ENCODE data around the gene LEKR1.

Gene LEKR1

DNA sequence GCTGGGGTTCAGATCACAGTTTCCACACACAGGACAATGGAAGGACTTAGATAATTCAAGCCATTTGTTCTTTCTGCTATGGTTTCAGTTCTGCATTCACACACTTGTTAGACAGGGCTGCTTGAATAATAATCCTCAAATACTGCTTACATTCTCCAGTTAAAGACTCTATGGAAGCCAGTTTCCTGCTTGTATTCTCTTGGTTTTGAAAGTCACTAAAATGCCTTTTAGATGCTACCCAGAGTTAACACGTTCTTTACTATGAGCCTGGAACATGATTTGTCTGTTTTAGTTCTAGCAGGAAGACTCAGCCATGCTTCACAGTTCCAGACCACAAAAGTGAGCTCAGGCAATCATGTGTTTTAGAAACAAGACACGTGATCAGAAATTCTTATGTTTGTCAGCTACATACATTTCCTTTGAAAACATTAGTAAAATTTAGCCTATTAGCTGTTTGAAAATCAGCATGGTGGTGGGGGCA is 152.4 kb downstream of the LEKR1 start:
- DNase-seq (ENCODE audit: low spot score), result no peak

- no peak for DNase-seq (ENCODE audit: low spot score)
Observed at GRCh38 chr3:156981005-156981404, 154.9 kb downstream of the LEKR1 start.

DNA sequence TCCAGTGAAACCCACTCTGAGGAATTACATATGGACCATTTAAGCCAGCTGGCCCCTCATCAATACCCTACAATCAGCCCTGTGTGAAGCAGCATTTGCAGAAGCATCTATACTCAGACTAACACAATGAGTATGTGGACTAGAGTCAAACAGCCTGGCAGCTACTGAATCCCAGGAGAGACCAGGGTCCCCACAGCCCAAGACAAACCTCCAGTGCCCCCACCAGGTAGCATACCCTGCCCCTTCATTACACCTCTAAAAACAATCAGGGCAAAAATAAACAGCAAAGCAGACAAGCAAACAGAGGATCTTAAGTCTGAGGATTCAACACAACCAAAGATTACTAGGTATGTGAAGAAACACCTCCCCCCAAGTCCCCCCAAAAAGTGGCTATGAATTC is 157.4 kb downstream of the LEKR1 start:
- no peak for DNase-seq (ENCODE audit: low spot score)

- DNase-seq (ENCODE audit: low spot score), result no peak
Observed at GRCh38 chr3:156985711-156986110, 159.6 kb downstream of the LEKR1 start.

DNA sequence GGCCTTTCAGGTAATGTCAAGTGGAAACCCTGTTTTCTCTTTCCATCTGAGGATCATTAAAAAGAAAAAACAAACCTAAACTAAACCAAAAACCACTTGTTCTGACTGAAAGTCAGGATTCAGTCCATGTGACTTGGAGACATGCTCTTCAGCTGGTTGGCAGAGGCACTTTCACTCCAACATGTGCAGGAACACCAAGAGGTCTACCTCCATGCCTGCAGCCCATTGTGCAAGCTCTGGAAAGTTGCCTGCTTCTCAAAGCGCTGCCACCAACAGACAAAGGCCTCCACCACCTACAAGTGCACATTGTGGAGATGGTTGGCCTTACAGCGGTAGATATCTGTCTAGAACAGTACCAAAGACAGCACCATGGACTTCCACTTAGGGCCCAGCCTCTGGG is 161.8 kb downstream of the LEKR1 start:
- DNase-seq (ENCODE audit: low spot score), result no peak

DNA sequence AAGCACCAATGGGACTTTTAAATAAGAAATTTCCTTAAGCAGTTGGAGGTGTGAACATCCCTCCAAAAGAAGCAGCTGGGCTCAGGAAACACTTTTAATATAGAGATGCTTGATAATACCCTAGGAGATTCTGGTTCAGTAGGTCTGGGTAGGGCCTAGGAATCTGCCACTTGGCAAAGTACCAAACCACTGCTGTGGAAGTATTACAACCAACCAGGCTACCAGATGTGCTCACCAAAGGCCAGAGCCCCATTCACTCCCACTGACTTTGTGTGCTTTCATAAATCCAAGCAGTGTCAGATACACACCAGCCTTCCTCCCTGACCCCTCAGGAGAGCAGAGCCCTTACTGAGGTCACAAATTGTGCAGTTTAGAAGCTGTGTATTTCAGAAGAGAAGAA is 171.2 kb downstream of the LEKR1 start:
- DNase-seq (ENCODE audit: low spot score), result no peak

DNA sequence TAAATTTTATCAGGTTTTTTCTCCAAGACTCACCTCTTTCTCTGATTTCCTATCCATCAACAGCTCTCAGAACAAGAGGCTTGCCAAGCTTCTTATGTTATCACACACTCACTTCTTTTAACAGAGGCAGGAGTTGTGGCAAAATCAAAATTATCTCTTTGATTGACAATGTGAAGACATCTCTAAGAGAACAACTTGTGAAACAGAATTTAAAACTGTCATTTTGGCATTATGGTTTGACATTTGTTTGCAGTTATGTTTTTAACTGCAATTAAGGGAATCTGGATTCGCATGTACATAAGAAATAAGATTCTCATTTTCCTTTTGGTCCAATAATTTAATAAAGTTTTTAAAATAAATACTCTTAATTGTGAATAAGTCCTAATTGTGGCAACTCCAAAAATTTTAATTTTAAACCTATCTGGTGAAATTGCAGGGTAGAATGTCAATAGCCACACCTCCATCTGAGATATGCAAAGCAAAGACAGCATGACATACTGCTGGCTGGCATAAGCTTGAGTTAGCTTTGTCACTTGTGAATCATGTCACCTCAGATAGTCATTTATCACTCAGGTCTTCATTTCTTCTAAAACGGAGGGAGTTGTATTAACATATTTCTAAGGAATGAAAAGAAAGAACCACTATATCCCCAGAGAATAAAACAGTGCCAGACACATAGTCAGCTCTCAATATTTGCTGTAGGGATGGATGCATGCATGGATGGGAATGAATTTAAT is 175.2 kb downstream of the LEKR1 start:
- DNase-seq (ENCODE audit: low spot score), result no peak

- no peak for DNase-seq (ENCODE audit: low spot score)
Observed at GRCh38 chr3:157021679-157022078, 195.5 kb downstream of the LEKR1 start.

GRCh38 chr3:157023226-157023625 is 197.1 kb downstream of the LEKR1 start:
- DNase-seq (ENCODE audit: low spot score), result no peak

GRCh38 chr3:157026091-157026490 is 199.9 kb downstream of the LEKR1 start:
- DNase-seq (ENCODE audit: low spot score), result no peak

DNA sequence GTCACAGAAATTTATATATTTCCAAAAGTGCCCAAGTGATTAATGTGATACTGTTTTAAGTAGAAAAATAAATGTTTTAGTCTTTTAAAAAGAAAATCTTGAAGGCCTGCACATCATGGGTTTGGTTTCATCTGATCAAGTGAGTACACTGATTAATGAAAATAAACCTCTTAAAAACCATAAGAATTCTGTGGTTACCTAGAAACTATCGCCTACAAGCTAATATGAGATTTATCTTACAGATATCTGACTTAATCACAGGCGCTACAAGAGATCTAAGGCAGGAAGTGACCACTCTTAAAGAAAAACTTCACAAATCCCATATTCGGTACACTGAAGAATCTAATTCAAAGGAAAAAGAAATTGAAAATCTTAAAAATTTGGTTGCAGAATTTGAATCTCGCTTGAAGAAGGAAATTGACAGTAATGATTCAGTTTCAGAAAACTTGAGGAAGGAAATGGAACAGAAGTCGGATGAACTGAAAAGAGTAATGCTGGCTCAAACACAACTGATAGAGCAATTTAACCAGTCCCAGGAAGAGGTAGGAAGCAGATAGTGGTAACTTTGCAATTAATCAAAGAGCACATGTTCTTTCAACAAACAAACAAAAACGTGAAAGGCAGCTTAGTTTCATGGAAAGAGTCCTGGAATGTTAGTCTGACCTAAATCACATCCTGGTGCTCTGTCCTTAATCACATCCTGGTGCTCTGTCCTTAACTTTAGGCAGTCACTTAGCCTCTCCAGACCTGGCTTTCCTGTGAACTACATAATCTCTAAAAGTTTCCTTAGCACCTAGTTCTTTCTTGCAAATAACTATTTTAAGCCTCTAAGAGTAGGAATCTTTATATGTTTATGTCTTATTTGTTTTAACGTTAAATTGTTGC is 201.9 kb downstream of the LEKR1 start:
- DNase-seq (ENCODE audit: low spot score), result no peak

DNA sequence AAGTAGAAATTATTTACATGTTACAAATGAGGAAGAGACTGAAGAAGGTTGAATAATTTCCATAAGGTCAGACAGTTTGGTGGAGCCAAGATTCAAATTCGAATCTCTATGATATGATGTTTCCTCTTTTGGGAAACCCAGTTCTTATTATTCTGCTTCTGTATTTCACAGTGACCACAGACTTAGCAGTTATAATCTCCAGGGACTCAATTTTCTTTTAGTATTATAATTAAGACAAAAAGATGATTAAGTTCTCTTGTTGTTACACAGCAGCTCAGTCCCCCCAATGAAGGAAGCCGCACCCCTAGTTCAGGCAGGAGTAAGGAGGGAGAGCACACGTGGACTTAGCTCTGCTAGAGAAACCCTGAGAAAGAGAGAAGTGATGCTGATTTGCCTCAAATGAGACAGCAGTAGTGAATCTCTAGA is 203.2 kb downstream of the LEKR1 start:
- no peak for DNase-seq (ENCODE audit: low spot score)

DNA sequence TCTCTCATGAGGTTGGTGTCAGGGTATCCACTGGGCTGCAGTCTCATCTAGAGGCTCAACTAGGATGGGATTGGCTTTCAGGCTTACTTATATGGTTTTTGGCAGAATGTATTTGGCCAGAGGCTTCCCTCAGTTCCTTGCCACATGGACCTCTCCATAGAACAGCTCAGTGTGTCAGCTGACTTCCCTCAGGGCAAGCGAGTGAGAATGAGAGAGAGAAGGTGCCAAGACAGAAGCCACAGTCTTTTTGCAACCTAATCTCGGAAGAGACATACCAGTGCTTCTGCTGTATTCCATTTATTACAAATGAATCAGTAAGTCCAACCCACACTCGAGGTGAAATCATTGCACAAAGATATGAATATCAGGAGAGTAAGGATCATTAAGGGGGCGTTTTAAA is 204.6 kb downstream of the LEKR1 start:
- no peak for DNase-seq (ENCODE audit: low spot score)

DNA sequence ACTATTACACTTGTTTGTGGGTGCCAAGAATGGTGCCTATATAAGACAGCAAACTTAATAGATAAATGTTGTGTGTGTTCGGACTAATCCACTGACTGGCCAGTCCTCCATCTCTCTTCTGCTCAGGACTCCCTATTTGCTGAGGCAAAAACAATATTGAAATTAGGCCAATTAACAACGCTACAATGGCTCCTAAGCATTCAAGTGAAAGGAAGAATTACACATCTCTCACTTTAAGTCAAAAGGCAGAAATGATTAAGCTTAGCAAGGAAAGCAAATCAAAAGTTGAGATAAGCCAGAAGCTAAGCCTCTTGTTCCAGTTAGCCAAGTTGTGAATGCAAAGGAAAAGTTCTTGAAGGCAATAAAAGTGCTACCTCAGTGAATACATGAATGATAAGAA is 206.8 kb downstream of the LEKR1 start:
- no peak for DNase-seq (ENCODE audit: low spot score)

DNA sequence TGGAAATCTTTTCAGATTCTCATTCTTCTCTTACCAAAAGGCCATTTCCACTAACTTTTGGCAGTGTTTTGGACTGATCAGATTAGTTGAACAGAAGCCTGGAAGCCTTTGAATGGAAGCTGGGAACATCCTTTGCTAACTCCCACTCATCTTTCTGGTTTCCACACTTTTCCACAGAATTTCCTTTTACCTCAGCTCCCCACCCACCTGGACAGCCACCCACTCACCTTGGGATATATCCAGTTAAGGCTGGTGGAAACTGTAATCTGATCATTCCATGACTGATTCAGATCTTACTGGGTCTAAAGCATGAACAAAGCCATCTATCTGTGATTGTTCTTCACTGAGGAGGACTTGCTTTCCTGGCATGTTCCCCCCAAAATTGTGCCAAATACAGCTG is 214.3 kb downstream of the LEKR1 start:
- DNase-seq (ENCODE audit: low spot score), result no peak

DNA sequence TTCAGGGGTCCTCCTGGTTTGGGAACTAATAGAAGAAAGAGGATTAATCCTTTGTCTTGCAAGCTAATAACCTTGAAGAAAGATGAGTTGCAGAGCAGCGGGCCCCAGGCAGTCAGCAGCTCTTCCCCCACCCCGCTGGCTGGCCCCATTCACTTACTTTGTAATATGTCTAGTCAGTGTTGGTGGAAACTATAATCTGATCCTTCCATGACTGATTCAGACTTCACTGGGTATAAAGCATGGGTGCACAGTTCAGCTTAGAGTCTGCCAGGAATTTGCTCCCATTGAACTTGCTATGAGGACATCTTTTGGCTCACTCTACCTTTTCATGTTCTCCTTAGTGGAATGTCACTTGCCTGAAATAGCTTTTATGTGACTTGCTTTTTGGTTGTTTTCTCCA is 216.1 kb downstream of the LEKR1 start:
- DNase-seq (ENCODE audit: low spot score), result no peak

GRCh38 chr3:157043771-157044170 is 217.6 kb downstream of the LEKR1 start:
- no peak for DNase-seq (ENCODE audit: low spot score)

GRCh38 chr3:157045238-157045850 is 219.2 kb downstream of the LEKR1 start:
- no peak for DNase-seq (ENCODE audit: low spot score)

- DNase-seq (ENCODE audit: low spot score), result no peak
Observed at GRCh38 chr3:157046520-157046919, 220.4 kb downstream of the LEKR1 start.

DNA sequence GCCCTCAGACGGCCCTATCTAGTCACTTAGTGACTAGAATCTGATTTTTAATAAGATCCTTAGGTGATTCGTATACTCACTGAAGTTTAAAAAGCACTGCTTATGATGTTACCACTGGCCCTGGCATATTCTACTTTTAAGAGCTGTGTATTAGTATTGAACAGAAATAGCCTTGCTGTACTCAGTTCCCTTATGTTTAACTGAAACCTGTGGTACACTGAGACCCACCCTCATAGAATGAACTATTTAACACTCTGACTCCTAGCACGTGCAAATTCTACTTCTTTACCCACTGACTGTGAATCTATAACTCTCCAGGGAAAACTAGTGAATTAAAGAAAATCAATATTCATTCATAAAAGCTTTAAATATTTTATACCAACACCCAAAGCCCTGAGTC is 224.9 kb downstream of the LEKR1 start:
- no peak for DNase-seq (ENCODE audit: low spot score)

DNA sequence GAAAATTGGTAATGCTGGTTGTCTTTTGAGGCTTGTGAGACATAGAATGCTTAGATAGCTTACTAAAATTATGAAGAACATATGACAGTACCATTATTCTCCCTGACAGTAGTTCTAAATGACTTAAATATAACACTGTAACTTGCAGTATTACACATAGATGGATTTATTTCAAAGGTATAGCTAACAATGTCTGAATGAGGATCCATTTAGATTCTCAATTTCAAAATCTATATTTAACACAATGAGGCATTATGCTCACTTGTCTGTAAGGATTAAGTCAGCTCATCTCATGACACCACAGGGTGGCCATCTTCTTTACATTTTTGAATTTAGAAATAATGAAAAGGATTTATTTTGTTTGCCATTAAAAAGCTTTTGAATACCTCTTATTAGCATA is 225.4 kb downstream of the LEKR1 start:
- no peak for DNase-seq (ENCODE audit: low spot score)

- DNase-seq (ENCODE audit: low spot score), result no peak
Observed at GRCh38 chr3:157056035-157056434, 229.9 kb downstream of the LEKR1 start.

All from SK-N-DZ (cell line).